DND-41 (cell line): ENCODE results near the gene GJB5.

Source experiments
- ATAC-seq: fragments of 200-7000 bp; cut with Tn5 transposase; 3 replicates; pipeline ENCODE4 v1.9.1; 2021; ENCODE audit warnings: low read depth; ENCODE audit not compliant: insufficient read depth
- DNase-seq: peaks from one replicate; pipeline ENCODE4 v3.0.0-alpha.2; 2020
- H2AFZ ChIP-seq: 2 replicates; pipeline ENCODE4 v1.6.0; 2012; ENCODE audit warnings: low read depth, low read length
- H3K27ac ChIP-seq: 2 replicates; pipeline ENCODE4 v1.5.1; 2012; ENCODE audit warnings: low read length, inconsistent platforms
- H3K27me3 ChIP-seq: fragments of 200-600 bp; sonication (generic); 2 replicates; pipeline ENCODE4 v1.6.0; 2012; ENCODE audit warnings: low read length, mild to moderate bottlenecking, inconsistent platforms; ENCODE audit not compliant: insufficient read depth, poor library complexity
- H3K36me3 ChIP-seq: 2 replicates; pipeline ENCODE4 v1.5.1; 2012; ENCODE audit warnings: low read length, inconsistent platforms; ENCODE audit not compliant: insufficient read depth
- H3K4me1 ChIP-seq: 2 replicates; pipeline ENCODE4 v1.5.1; 2012; ENCODE audit warnings: mild to moderate bottlenecking, low read length; ENCODE audit not compliant: insufficient read depth
- H3K4me2 ChIP-seq: 2 replicates; pipeline ENCODE4 v1.6.0; 2012; ENCODE audit warnings: mild to moderate bottlenecking, moderate library complexity, low read length, inconsistent platforms; ENCODE audit not compliant: insufficient read depth
- H3K4me3 ChIP-seq, 2 experiments: fragments of 200-600 bp in 1 of 2; shearing (Covaris generic) in 1 of 2; 2 replicates each; pipeline ENCODE4 v1.5.1; 2012 to 2016; ENCODE audit warnings: inconsistent platforms in 2 of 2, low read length in 2 of 2, mild to moderate bottlenecking in 2 of 2, low read depth in 1 of 2, moderate library complexity in 1 of 2
- H3K79me2 ChIP-seq: 2 replicates; pipeline ENCODE4 v1.6.0; 2012; ENCODE audit warnings: low read length, inconsistent platforms; ENCODE audit not compliant: insufficient read depth
- H3K9ac ChIP-seq: 2 replicates; pipeline ENCODE4 v1.6.0; 2012; ENCODE audit warnings: low read depth, mild to moderate bottlenecking, inconsistent platforms, low read length, moderate library complexity
- H3K9me3 ChIP-seq: 2 replicates; pipeline ENCODE4 v1.5.1; 2012; ENCODE audit warnings: low read length, moderate library complexity, mild to moderate bottlenecking, inconsistent platforms; ENCODE audit not compliant: insufficient read depth, severe bottlenecking
- H4K20me1 ChIP-seq: 2 replicates; pipeline ENCODE4 v1.6.0; 2012; ENCODE audit warnings: low read length; ENCODE audit not compliant: insufficient read depth
- CTCF ChIP-seq: IDR thresholded peaks from 2 replicates; pipeline ENCODE4 v1.5.1; 2012; ENCODE audit warnings: borderline replicate concordance, low read length, moderate library complexity, mild to moderate bottlenecking; ENCODE audit not compliant: poor library complexity, severe bottlenecking; ENCODE audit errors: extremely low read depth
- EZH2 ChIP-seq: IDR thresholded peaks from 3 replicates; pipeline ENCODE4 v1.6.1; 2012; ENCODE audit warnings: borderline replicate concordance, low read depth, mild to moderate bottlenecking, moderate library complexity, low read length, inconsistent platforms; ENCODE audit not compliant: severe bottlenecking

The GJB5 gene

GRCh38 chr1:34777519-34778321 lies 22.9 kb downstream of the GJB5 start:
- no peaks in the 10 kb centered on the region for H3K4me1 ChIP-seq
- no peaks in the 10 kb centered on the region for H3K9me3 ChIP-seq
- no peaks in the 10 kb centered on the region for H3K79me2 ChIP-seq
- H4K20me1 ChIP-seq: no peaks in the 10 kb centered on the region
- no peaks in the 10 kb centered on the region for H3K36me3 ChIP-seq
- H3K27me3 ChIP-seq: peaks cover 10% of the 10 kb centered on the region
- no peak overlapping the region for H2AFZ ChIP-seq
- DNase-seq (no peak), ATAC-seq (no peak)
- H3K4me2 ChIP-seq: no peak overlapping the region
- no peak overlapping the region for H3K4me3 ChIP-seq
- TF ChIP-seq EZH2 (no peak), CTCF (no peak)
- no peak overlapping the region for H3K27ac ChIP-seq
- H3K9ac ChIP-seq: no peak overlapping the region

GRCh38 chr1:34778381-34778780 lies 23.5 kb downstream of the GJB5 start:
- H4K20me1 ChIP-seq: no peaks in the 10 kb centered on the region
- no peak for ATAC-seq
- H3K79me2 ChIP-seq: no peaks in the 10 kb centered on the region
- peaks cover 10% of the 10 kb centered on the region for H3K27me3 ChIP-seq
- no peak for TF ChIP-seq CTCF
- no peak for TF ChIP-seq EZH2
- no peak overlapping the region for H3K9ac ChIP-seq
- no peaks in the 10 kb centered on the region for H3K36me3 ChIP-seq
- no peaks in the 10 kb centered on the region for H3K9me3 ChIP-seq
- no peak overlapping the region for H2AFZ ChIP-seq
- no peak for DNase-seq
- no peak overlapping the region for H3K4me2 ChIP-seq
- no peaks in the 10 kb centered on the region for H3K4me1 ChIP-seq
- no peak overlapping the region for H3K4me3 ChIP-seq
- no peak overlapping the region for H3K27ac ChIP-seq

- Histone ChIP-seq H3K79me2 (no peaks in the 10 kb centered on the region), H3K27me3 (peaks cover 10% of the 10 kb centered on the region), H3K4me1 (no peaks in the 10 kb centered on the region), H3K4me2 (no peak overlapping the region), H3K36me3 (no peaks in the 10 kb centered on the region), H4K20me1 (no peaks in the 10 kb centered on the region), H3K27ac (no peak overlapping the region), H3K9ac (no peak overlapping the region), H3K4me3 (no peak overlapping the region), H3K9me3 (no peaks in the 10 kb centered on the region), H2AFZ (no peak overlapping the region)
- ATAC-seq: no peak
- TF ChIP-seq CTCF: no peak
- no peak for TF ChIP-seq EZH2
- no peak for DNase-seq
These were observed 24.2 kb downstream of the GJB5 start for GRCh38 chr1:34779005-34779404.
